ENCODE data around the gene FXYD6.

FXYD6 gene

GRCh38 chr11:117828611-117829368 is 47.7 kb downstream of the FXYD6 start:
- DNase-seq (ENCODE audit: low spot score): peak; percentile 42

- no peak for DNase-seq (ENCODE audit: low spot score)
Measured at GRCh38 chr11:117827521-117828511, 48.6 kb downstream of the FXYD6 start.

DNA sequence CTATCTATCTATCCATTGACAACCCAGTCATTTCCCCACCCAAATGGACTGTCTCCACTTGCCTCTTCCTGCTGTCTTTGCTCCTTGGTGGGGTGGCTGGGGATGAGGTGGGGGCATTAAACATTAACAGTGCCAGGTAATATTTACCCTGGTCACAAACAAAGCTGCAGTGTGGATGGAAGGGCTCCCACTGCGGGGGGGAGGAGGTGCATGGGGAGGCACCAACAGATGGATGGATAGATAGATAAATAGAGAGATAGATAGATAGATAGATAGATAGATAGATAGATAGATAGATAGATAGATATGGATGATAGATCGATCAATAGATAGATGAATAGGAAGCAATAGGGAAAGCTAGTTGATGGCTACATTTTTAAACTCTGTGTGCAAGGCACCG is 49.6 kb downstream of the FXYD6 start:
- no peak for DNase-seq (ENCODE audit: low spot score)

- DNase-seq (ENCODE audit: low spot score): no peak
Measured at GRCh38 chr11:117826190-117826570, 50.3 kb downstream of the FXYD6 start.

GRCh38 chr11:117825538-117826189 is 50.8 kb downstream of the FXYD6 start:
- no peak for DNase-seq (ENCODE audit: low spot score)

GRCh38 chr11:117824571-117825537 is 51.6 kb downstream of the FXYD6 start, which contains the start of gene FXYD2:
Gene FXYD2, minus strand, starts transcription at chr11:117824744. Its CDS starts 66 bp downstream, at chr11:117824678.
- DNase-seq (ENCODE audit: low spot score): no peak

GRCh38 chr11:117823946-117824420 is 52.5 kb downstream of the FXYD6 start:
- DNase-seq (ENCODE audit: low spot score): no peak

DNA sequence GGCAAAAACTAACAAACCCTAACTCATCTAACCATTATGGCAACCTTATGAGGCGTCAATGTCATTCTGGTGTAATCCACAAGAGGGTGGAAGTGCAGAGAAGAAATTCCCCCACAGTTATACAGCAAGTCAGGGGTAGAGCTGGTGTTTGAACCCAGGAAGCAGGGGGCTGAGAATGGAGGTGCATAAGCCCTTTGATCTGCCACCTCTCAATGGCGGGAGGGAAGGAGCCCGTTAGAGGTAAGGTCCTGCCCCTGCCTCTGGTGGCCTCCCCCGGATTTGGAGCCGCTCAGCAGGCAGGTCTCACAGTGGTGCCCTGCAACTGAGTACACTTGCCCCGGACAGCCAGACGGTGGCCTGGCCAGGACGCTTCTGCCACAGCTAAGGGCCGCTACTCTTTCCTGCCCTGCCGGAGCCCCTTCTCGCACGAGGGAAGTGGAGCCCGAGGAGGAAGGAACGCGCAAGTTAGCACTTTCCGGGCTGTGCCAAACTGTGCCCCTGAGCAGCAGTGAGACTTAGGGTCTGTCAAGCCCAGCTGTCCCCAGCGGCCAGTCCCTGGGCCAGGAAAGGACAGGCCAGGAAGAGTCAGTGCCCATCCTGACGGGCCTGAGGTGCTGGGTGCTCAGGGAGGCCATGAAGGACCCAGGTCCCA is 53.0 kb downstream of the FXYD6 start:
- no peak for DNase-seq (ENCODE audit: low spot score)

- DNase-seq (ENCODE audit: low spot score): peak; percentile 55
Measured at GRCh38 chr11:117822074-117823033, 54.1 kb downstream of the FXYD6 start.

- DNase-seq (ENCODE audit: low spot score): no peak
Measured at GRCh38 chr11:117821431-117821830, 55.0 kb downstream of the FXYD6 start.

GRCh38 chr11:117820516-117820915 is 55.9 kb downstream of the FXYD6 start:
- no peak for DNase-seq (ENCODE audit: low spot score)

- DNase-seq (ENCODE audit: low spot score): no peak
Measured at GRCh38 chr11:117820071-117820470, 56.4 kb downstream of the FXYD6 start.

DNA sequence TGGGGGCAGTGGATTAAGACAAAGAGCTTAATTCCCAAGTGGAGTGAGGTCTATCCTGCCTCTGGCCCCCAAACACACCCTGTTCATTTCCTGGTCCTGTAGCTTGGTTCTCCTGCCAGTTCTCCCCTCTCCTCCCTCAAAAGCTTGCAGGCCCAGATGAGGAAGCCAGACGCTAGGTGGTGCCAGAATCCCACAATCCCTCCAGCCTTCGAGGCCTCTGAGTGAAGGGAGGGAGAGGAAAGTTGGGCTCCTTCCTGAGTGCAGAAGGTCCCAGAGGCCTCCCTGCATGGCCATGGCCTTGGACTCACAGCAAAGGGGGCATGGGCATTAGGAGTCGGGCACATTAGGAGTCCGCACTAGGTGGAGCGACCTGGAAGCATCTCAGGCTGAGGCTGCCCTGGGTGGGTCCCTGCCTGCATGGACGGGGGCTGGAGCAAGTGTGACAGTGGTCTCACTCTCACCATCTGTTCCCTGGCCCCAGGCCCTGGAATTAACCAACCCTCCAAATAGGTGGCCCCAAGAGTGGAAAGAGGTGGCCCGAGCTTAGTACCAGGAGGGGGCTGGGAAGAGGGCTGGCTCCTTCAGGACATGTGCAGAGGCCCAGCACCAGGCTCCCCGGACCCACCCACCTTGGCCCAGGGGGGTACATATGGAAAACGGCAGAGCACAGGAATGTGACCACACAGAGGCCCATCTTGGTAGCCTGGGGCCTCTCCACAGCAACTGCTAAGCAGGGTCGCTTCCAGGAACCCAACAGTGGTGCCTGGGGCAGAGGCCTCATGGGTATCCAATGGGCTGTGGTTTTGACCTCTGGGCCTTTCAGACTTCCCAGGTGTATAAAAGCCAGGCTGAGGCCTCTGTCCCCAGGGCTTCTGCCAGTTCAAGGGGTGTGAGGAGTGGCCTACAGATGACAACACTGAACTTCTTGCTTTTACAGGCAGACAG is 57.1 kb downstream of the FXYD6 start:
- DNase-seq (ENCODE audit: low spot score): peak; percentile 72

DNA sequence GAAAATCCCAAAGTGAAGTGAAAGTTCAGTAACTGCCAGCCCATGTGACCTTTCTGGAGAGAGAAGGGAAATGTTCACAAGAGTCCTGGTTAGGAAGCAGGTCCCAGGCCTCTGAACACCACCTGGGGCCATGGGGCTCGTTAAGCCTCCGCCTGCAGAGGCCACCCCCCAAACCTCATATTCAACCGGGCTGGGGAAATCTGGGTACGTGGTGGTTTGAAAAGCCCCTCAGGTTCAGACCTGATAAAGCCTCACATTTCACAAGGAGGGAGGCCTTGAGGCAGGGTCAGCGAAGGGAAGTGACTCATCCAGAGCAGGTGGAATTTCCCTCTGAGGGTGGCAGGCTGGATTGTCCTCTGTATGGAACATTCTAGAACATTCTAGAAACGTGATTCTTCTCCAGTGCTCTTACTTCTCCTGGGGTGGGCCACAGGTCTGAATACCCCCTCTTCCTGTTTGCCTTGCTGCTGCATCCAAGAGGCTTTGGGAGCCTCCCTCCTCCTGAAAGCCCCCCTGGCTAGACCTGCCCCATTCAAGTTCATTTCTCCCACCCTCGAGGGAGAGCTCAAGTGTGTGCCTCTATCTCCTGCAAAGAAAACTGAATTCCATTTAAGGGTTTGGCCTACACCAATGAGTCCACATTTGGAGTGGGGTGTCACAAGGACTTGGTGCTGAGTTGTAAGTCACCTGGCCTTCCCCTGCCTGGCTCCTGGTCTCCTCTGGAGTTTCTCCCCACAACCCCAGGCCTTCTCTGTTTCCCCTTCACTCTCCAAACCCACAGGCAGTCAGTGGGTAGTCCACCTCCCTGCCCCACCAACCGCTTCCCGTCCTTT is 58.2 kb downstream of the FXYD6 start:
- no peak for DNase-seq (ENCODE audit: low spot score)

DNA sequence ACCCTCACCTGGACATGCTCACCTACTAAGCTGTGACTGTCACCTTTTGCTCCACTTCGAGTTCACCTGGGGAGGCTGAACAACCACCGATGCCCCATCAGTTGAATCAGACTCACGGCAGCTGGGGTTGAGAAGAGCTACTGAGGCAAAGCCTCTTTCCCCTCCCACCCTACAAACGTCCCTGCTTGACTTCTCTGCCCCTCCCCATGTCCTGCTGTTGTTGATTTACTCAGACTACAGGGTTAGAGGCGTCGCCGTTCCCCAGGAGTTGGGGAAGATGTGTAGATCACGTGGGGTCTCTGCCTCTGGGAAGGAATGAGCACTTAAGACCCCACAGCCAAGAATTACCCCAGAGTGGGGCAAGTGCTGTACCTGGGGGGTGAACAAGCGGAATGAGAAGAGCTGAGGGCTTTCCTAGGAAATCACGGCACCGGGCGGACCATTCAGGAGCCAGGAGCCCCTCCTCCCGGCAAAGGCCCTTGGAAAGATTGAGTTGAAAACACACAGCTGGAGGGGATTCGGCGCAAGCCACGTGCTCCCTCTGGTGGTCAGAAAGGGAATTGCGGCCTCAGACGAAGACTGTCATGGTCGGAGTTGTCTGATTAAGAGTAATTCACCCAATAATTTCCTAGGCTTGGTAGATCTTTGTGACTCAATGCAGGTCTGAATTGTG is 59.0 kb downstream of the FXYD6 start:
- peak; percentile 88 for DNase-seq (ENCODE audit: low spot score)

DNA sequence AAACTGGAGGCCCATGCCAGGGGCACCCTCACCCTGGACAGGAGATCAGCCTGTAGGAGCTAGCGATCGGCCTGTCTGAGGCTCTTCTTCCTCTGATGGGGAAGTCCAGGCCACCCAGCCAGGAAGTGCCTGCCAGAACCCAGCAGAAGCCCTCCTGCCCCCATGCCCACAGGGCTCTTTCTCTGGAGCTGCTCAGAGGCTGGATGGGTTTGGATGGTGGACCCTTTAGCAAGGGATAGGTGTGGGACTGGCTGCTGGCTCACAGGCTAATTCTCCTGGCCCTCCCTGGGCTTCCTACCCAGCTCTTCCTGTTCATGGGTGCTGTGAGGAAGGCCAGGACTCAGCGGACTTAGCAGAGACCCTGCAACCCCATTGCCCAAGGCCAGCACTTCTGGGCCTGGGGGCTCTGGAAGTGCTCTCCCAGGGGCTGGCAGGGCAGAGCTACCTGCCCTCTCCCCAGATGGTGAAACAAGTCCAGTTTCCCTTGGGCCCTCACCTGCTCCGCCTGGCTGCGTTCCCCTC is 59.6 kb downstream of the FXYD6 start:
- no peak for DNase-seq (ENCODE audit: low spot score)

All from GM03348 (cell line).